Left lung (tissue), 10 donors: Measurements from ENCODE around the gene TACC2. TPM values are rescaled to one million over a fixed set of nuclear protein-coding genes. Genes with fewer than 3 reads are reported as not detected.
A peak's percentile ranks its signal among the peaks of the same experiment; 100 is the strongest.

Source experiments
- ATAC-seq: fragments of 200-7000 bp; cut with Tn5 transposase; one replicate; pipeline ENCODE4 v1.9.1; 2020; ENCODE audit warnings: moderate library complexity
- DNase-seq, 4 donors: peaks; one replicate each; pipeline ENCODE4 v3.0.0-alpha.2; 2013 to 2020
- H3K27ac ChIP-seq, 2 donors: fragments of 200-600 bp; sonication (generic) in 1 of 2; one replicate each; pipeline versions ENCODE4 v1.5.0 to v1.8.0; 2020 to 2021
- H3K27me3 ChIP-seq, 2 donors: fragments of 200-600 bp; sonication (generic) in 1 of 2; one replicate each; pipeline versions ENCODE4 v1.5.0 to v1.8.0; 2020 to 2021
- H3K36me3 ChIP-seq, 2 donors: fragments of 200-600 bp; sonication (generic) in 1 of 2; one replicate each; pipeline versions ENCODE4 v1.5.0 to v1.8.0; 2020 to 2021
- H3K4me1 ChIP-seq, 2 donors: fragments of 200-600 bp; one replicate each; pipeline ENCODE4 v1.8.0; 2021
- H3K4me3 ChIP-seq, 2 donors: fragments of 200-600 bp; sonication (generic) in 1 of 2; one replicate each; pipeline versions ENCODE4 v1.5.0 to v1.8.0; 2020 to 2021; ENCODE audit warnings: mild to moderate bottlenecking in 1 of 2
- H3K9me3 ChIP-seq, 2 donors: fragments of 200-600 bp; sonication (generic) in 1 of 2; one replicate each; pipeline versions ENCODE4 v1.5.0 to v1.8.0; 2020 to 2021
- intact Hi-C, 2 donors: fragments of 100-400 bp; cut with DNase I; formaldehyde crosslinking; loops; one replicate each; pipeline versions ENCODE4 v1.11.2 to v1.14.2; 2022
- polyA plus RNA-seq, 6 donors: library from polyadenylated mRNA; unstranded; fragments of 120-200 nt; gene quantifications; one replicate each; pipeline ENCODE4 v1.2.1, GENCODE V29; 2013; ENCODE audit not compliant: insufficient read length in 6 of 6
- total RNA-seq, 2 donors: library from RNA; stranded (reverse); fragmentation: NEBNext Ultra II Directional; extraction: Animal tissue kit (Norgen Biotek cat#: 25700); gene quantifications; one replicate each; pipeline ENCODE4 v1.2.1, GENCODE V29; 2021
- TF ChIP-seq, protein P1 (sequence below), 2 donors: fragments of 200-600 bp; sonication (generic) in 1 of 2; IDR thresholded peaks; one replicate each; pipeline versions ENCODE4 v1.5.0 to v1.8.0; 2021; ENCODE audit warnings: antibody characterized with exemption in 2 of 2
- donor health status: DM: no; HTN: yes; CAD: no.
- donor health status: DM: no; HTN: no; CAD: no.

The TACC2 gene
- total and polyA plus RNA-seq, 8 donors: 21.0 to 193 (median 23.9) TPM

DNA sequence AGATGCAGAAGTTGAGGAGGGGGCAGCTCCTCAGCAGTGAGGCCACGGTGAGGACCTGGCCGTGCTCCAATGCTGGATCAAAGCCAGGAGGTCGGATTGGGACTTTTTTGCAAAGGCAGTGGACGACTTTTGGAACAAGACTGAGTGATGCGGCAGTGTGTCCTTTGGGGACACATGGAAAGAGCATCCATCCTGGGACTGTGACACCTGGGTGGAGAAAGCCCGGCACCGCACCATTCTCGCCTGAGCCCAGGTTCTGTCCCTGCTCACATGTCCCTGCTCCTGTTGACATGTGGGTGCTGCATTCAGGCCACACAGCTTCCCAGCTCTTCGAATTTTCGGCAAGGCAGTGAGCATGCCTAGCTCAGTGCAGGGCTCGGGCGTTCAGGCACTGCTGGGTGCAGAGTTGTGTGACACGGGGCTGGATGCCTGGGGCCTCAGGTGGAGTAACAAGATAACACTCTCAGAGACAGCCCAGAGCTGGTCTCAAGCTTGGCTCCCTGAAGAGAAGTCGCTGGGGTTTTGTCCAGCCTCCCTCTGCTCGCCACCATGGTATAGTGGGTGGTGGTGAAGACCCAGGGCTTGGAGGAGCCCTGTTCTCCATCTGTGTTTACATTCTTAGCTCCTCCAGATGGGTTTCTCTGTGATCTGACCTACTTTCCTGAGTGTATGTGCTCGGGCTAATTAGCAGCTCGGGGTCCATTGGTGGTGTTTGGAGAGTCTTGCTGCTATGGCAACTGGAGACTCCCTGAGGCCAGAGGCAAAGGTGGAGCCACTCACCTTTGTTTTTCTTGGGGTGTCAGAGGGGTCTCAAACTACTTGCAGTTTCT is 170.4 kb downstream of the TACC2 start:
- intact Hi-C loops: no loop called here

DNA sequence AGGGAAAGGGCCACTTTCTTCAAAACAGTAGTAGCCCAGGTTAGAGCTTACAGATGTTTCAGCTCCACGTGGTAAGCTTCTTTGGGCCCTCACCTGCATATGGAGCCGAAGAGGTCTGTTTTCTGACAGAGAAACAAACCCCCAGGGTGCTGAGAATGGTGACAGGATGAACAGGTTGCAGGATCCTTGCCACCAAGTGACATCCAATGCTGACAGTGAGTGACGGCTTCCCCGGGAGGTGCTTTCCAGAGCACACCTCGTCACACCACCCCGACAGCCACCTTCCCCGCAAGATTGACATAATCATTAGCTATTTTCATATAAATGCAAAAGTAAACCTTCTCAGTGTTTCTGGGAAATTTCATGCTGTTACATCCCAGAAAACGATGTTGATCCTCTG is 172.8 kb downstream of the TACC2 start:
- peaks cover 3 to 52% of the 10 kb centered on the region in 2 donors for H3K27me3 ChIP-seq
- H3K9me3 ChIP-seq: no peaks in the 10 kb centered on the region
- no peak for ATAC-seq
- no peak overlapping the region for H3K27ac ChIP-seq
- peaks cover 0 to 9% of the 10 kb centered on the region in 2 donors for H3K36me3 ChIP-seq
- H3K4me3 ChIP-seq: no peak overlapping the region
- DNase-seq: no peak
- intact Hi-C loops: no loop called here
- H3K4me1 ChIP-seq: peaks cover 0 to 23% of the 10 kb centered on the region in 2 donors
- TF ChIP-seq, protein P1, sequence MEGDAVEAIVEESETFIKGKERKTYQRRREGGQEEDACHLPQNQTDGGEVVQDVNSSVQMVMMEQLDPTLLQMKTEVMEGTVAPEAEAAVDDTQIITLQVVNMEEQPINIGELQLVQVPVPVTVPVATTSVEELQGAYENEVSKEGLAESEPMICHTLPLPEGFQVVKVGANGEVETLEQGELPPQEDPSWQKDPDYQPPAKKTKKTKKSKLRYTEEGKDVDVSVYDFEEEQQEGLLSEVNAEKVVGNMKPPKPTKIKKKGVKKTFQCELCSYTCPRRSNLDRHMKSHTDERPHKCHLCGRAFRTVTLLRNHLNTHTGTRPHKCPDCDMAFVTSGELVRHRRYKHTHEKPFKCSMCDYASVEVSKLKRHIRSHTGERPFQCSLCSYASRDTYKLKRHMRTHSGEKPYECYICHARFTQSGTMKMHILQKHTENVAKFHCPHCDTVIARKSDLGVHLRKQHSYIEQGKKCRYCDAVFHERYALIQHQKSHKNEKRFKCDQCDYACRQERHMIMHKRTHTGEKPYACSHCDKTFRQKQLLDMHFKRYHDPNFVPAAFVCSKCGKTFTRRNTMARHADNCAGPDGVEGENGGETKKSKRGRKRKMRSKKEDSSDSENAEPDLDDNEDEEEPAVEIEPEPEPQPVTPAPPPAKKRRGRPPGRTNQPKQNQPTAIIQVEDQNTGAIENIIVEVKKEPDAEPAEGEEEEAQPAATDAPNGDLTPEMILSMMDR (IDR thresholded peaks at IDR 0.05): no peak

More for the DNA sequence above, 170.4 kb downstream of the TACC2 start:
- H3K4me1 ChIP-seq: peaks cover 6 to 26% of the 10 kb centered on the region in 2 donors
- peaks cover 3 to 29% of the 10 kb centered on the region in 2 donors for H3K27me3 ChIP-seq
- TF ChIP-seq, protein P1 (IDR thresholded peaks at IDR 0.05): no peak
- no peaks in the 10 kb centered on the region for H3K9me3 ChIP-seq
- ATAC-seq (no peak), DNase-seq (peak in 1 of 4 donors; percentile 57)
- peaks cover 0 to 9% of the 10 kb centered on the region in 2 donors for H3K36me3 ChIP-seq
- H3K27ac ChIP-seq: no peak overlapping the region
- no peak overlapping the region for H3K4me3 ChIP-seq

DNA sequence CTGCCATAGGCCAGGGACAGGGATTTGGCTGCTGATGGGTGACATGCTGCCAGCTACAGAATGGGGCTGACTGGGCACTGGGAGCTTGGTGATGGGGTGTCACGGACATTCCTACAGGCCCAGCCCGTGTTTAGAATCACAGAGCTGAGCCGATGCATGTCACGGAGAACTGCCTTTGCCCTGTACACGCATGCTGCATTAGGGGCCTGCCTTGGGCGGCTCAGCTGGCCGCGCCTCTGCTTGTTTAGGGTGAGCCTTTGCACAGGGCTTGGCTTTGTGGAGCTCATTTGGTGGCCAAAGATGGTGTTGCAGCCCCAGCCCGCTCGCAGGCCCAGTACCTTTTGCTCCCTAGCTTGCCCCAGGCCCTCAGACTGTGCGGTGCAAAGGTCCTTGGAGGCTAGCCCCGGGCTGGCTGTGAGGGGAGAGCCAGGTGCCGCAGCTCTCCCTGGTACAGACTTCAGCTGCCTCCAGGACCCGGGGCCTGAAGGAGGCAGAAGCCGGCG is 173.8 kb downstream of the TACC2 start:
- H3K4me1 ChIP-seq: peaks cover 0 to 23% of the 10 kb centered on the region in 2 donors
- TF ChIP-seq, protein P1 (IDR thresholded peaks at IDR 0.05): no peak
- H3K27me3 ChIP-seq: peaks cover 3 to 52% of the 10 kb centered on the region in 2 donors
- ATAC-seq: peak; percentile 3
- peak overlapping the region in 1 of 2 donors; percentile 8 for H3K4me3 ChIP-seq
- no peak overlapping the region for H3K27ac ChIP-seq
- peak in 1 of 4 donors; percentile 65 for DNase-seq
- peaks cover 0 to 9% of the 10 kb centered on the region in 2 donors for H3K36me3 ChIP-seq
- intact Hi-C loops: no loop called here
- H3K9me3 ChIP-seq: no peaks in the 10 kb centered on the region

DNA sequence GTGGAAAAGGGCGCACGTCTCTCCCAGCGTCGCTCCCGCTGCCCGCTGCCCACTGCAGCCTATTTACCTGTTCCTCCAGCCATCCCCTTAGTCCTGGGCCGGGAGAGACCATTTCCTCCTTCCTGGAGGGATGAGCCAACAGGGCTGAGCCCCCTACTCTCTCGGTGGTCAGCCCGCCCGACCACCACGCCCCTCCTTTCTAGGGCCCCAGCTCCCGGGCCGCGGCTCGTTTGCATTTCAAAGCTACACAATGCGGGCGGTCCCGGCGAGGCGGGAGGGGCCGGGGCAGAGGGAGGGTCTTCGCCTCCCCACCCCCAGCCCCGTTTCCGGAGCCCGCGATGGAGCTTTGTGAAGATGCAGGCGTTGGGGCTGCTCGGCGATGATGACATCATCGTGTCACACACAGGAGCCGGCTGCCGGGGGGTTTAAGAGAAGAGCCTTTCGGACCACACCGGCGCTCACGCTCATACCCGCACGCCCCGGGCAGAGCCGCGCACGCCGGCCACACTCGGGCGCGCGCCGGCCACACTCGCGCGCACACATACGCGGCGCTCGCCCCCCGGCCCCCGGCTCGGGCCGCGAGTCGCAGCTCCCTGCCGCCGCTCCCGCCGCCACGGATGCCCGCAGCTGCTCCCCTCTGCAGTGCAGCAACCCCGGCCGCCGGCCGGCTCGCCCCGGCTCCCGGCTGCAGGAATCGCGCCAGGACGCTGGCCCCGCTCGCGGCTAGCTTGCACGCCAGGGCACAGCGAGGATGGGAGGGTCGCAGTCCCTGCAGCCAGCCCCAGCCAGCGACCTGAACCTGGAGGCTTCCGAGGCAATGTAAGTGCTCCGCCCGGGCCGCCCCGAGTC is 174.4 kb downstream of the TACC2 start:
- H3K27ac ChIP-seq: no peak overlapping the region

More for the DNA sequence above, 174.4 kb downstream of the TACC2 start:
- Histone ChIP-seq H3K27me3 (peaks cover 3 to 52% of the 10 kb centered on the region in 2 donors), H3K9me3 (no peaks in the 10 kb centered on the region), H3K36me3 (peaks cover 0 to 9% of the 10 kb centered on the region in 2 donors), H3K4me1 (peaks cover 0 to 23% of the 10 kb centered on the region in 2 donors), H3K4me3 (peak overlapping the region; percentile 8 to 21)
- TF ChIP-seq, protein P1 (IDR thresholded peaks at IDR 0.05): no peak
- no peak for ATAC-seq
- DNase-seq: peak in 2 of 4 donors; percentile 65 to 74
- intact Hi-C loops: no loop called here
